Fibroblast of skin of scalp (primary cell): Measurements from ENCODE around the gene ATG16L2.
"Not testable (repeated sequence)": the region's sequence is repeated elsewhere in the genome, so short reads cannot be mapped to it uniquely, and the experiment has no call there.

Experiments used
- DNase-seq: peaks from one replicate; pipeline ENCODE4 v3.0.0-alpha.2; 2013

The ATG16L2 gene

DNA sequence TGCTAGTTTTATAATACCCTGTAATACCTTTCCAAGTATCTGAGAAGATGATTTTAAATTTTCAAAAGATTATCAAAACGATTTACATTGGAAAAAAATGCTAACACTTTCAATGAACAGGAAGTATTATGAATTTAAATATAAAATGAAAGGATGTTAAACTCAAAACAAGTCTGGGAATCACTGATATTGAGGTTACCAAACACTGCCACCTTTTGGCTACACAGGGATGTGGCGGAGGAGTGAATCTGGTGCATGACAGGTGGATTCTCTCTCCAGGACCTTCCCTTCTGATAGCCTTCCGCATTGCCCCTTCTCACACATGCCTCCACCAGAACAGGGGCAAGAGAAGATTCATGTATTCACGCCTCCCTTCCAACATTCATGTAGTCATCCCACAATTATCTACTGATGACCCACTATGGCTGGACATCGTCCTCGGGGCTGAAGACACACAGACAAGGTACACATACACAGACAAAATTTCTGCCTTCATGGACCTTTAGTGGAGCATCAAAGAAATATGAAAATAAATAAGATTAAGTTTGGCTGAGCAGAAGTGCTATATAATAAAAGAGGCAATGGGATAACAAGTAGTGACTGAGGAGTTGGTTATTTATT lies 34.7 kb downstream of the ATG16L2 start:
- peak; percentile 34 for DNase-seq

DNA sequence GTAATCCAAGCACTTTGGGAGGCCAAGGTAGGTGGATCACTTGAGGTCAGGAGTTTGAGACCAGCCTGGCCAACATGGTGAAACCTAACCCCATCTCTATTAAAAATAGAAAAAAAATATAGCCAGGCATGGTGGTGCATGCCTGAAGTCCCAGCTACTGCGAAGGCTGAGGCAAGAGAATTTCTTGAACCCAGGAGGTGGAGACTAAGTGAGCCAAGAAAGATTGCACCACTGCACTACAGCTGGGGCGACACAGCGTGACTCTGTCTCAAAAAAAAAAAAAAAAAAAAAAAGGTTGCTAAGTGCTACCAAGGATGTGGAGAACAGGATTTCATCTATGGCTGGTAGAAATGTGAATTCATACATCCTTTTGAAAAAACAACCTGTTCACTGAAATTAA lies 36.6 kb downstream of the ATG16L2 start:
- no peak for DNase-seq

DNA sequence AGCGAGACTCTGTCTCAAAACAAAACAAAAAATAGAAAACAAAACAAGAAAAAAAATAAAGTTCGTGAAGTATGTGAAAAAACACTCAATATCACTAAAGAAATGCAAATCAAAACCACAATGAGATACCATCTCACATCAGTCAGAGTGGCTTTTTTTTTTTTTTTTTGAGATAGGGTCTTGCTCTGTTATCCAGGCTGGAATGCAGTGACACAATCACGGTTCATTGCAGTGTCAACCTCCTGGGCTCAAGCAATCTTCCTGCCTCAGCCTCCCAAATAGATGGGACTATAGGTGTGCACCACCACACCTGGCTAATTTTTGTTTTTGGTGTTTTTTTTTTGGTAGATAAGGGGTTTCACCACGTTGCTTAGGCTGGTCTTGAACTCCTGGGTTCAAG lies 37.5 kb downstream of the ATG16L2 start:
- DNase-seq: no peak

DNA sequence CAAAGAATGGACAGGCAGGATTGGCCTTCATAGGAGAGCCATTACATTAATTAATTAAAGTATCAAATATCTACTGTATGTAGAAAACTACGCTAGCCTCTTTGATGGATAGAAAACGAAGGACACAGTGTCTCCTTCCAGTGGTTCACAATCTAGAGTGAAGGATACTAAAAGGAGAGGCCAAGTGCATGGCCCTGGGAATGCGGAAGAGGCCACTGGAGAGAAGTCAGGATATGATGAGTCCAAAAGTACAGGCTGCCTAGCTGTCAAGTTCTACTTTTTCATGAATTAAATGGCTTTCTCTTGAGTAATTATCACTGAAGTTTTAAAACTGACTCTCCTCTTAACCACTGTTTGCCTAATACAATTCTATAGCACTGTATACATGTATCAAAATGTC lies 41.9 kb downstream of the ATG16L2 start:
- DNase-seq: no peak

DNA sequence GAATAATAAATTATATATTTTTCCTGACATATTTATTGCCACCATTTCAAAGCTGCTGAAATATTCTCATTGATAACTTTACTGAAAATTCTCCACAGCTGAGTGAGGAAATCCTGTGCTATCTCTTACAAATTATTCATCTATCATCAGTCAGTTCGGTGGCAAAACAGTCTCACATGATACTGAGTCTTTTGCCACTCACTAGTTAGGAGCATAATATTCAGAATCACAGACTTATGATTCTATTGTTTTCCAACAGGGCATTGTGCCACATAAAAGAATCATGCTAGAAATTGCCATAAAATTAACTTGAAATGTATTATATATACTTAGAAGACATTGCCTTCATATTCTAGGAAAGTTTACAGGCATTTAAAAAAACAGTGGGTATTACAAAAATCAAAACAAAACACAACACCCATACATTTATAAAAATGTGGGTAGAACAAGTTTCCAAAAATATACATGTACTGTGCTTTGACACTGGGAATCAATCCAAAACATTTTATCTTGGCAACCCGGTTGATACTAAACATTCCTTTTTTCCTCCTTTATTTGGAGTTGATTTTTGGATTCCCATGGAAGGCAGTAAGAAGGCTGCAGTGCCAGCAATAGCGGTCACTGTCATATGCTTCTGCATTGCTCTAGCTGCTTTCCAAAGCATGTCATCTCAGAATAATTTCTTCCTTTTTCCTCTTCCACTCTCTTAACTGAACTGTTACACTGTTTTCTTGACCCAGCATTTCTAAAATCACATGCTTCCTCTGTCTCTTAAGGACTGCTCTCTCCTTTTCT lies 42.5 kb downstream of the ATG16L2 start:
- peak; percentile 77 for DNase-seq

DNA sequence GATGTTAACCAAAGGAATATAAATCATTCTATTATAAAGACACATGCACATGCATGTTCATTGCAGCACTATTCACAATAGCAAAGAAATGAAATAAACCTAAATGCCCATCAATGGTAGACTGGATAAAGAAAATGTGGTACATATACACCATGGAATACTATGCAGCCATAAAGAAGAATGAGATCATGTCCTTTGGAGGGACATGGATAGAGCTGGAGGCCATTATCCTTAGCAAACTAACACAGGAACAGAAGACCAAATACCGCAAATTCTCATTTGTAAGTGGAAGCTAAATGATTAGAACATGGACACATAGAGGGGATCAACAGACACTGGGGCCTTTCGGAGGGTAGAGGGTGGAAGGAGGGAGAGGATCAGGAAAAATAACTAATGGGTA lies 44.1 kb downstream of the ATG16L2 start:
- not testable (repeated sequence) for DNase-seq

DNA sequence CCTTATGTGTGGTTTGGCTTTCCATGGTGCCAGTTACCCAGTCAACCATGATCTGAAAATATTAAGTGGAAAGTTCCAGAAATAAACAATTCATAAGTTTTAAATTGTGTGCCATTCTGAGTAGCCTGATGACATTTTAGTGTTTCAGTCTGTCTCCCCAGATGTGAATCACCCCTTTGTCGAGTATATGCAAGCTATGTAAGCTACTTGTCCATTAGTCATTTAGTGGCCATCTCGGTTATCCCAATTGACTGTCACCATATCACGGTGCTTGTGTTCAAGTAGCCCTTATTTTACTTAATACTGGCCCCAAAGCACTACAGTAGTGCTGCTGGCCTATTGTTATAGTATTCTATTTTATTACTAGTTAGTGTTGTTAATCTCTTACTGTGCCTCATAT lies 44.9 kb downstream of the ATG16L2 start:
- no peak for DNase-seq

DNA sequence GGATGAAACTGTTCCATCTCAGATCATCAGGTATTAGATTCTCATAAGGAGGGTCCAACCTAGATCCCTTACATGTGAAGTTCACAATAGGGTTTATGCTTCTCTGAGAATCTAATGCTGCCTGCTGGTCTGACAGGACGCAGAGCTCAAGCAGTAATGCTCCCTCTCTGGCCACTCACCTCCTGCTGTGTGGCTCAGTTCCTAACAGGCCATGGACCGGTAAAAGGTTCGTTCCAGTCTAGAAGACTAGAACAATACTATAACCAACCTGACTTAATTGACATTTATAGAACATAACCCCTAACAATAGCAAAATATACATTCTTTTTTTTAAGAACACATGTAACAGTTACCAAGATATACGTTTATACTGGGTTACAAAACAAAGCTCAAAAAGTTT lies 45.8 kb downstream of the ATG16L2 start:
- no peak for DNase-seq

DNA sequence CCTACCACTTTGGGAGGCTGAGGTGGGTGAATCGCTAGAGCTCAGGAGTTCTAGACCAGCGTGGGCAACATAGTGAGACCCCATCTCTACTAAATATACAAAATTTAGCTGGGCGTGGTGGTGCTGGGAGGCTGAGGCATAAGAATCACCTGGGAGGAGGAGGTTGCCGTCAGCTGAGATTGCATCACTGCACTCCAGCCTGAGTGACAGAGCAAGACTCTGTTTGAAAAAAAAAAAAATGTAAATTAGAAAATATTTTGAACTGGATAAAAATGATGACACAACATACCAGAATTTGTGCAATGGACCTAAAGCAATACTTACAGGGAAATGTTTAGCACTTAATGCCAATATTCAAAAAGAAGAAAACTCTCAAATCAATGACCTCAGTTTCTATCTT lies 46.4 kb downstream of the ATG16L2 start:
- DNase-seq: no peak

DNA sequence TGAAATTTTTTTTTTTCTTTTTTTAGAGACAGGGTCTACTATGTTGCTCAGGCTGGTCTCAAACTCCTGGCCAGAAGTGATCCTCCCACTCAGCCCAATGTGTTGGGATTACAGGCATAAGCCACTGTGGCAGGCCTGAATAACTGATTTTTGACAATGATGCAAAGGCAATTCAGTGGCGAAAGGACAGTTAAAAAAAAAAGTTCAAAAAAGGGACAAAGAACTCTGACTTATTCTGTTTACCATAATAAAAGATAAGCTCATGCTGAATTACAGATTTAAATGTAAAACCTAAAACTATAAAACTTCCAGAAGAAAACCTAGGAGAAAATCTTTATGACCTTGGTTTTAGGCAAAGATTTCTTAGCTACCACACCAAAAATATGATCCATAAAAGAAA lies 48.9 kb downstream of the ATG16L2 start:
- no peak for DNase-seq

DNA sequence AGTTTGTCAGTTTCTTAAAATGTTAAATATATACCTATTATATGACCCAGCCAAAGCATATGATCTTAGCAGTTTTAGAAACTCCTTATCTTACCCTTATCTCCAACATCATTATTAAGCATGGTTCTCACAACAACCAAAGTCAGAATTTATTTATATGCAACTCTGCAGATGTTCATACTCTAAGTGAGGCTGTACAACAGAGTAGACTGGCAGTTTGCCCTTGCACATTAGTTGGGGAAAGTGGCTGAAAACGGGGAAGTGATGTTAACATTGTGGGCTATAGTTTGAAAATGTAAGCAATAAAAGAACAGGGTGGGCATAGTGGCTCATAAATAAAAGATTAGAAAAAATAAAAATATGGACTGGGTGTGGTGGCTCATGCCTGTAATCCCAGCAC lies 49.7 kb downstream of the ATG16L2 start:
- DNase-seq: no peak

DNA sequence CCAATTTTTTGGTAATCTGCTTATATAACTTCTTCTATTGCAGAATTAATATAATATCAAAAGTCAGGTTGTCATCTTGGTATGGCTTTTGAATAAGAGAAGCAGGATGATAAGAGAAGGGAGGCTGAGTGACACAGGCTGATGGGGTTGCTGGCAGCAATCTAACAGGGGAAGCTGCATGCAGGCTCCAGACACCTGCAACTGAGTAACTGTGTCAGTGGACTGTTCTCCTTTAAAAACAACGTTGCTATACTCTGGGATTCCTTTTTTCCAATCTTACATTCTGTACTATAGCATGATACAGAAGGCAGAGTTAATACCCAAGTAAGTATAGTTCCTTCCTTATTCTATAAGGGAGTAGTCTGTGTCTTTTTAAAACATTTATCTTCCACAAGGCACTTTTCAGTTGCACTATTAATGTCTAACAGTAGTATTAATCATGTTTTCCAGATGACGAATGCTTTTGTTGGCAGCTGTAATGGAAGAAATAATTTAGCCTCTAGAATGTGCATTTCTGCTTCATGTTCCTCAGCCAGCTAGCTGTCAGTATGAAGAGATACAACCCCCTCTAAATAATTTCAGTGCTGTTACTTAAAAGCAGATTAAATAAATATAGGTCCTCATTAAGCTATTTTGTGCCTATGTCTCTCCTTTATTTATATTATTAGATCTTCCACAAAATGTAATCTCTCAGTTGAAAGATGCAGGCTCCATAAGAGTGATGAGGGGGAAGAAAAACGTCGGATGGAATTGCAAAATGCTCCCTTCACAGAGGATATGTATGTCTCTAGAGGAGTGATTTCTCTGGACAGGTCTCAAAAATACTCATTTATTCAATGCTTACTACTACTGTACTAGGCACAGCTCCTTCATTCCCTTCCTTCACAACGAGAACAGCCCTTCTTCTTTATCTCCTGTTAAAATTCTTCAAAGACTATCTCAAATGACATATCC lies 50.8 kb downstream of the ATG16L2 start:
- DNase-seq: peak; percentile 87

DNA sequence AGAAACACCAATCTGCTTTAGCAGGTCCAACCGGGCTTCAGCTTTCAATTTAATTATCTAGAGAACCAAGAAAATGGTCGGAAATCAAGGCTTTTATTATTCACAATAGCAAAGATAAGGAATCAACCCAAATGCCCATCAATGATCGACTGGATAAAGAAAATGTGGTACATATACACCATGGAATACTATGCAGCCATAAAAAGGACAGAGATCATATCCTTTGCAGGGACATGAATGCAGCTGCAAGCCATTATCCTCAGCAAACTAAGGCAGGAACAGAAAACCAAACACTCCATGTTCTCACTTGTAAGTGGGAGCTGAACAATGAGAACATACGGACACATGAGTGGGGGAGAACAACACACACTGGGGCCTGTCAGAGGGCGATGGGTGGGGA lies 53.8 kb downstream of the ATG16L2 start:
- no peak for DNase-seq

DNA sequence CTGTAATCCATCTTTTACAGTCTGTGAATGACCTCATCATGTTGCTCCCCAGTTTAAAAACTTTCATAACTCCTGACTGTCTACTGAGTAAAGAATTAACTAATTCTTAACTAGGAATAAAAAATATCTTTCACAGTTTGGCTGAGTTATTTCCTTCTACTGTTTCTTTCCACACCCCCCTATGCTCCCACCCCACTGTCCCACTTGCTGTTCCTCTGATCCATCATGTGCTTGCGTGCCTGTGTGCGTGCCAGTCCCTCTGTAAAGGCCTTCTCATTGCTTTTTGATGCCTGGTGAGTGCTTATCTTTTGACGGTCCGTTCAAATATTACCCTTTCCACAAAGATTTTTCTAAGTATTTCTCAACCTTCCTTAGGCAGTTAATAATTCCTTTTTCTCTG lies 55.6 kb downstream of the ATG16L2 start:
- DNase-seq: no peak

DNA sequence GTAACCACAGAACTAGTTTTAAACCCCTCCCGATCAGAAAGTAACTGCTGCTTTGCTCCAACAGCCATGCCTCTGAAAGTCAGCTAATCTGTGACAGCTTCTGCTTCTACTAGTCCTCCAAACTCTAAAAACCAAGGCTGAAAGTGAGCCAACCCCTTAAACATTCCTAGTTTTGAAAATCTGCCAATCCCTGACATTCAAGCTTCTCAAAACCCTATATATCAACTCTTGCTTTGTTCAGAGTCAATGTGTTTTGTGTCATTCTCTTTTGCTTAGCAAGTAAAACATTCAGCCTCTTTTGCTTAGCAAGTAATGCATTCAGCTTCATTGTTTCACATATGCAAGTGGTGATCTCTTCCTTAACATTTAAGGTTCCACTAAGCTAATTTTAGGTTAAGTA lies 56.9 kb downstream of the ATG16L2 start:
- DNase-seq: peak; percentile 68

DNA sequence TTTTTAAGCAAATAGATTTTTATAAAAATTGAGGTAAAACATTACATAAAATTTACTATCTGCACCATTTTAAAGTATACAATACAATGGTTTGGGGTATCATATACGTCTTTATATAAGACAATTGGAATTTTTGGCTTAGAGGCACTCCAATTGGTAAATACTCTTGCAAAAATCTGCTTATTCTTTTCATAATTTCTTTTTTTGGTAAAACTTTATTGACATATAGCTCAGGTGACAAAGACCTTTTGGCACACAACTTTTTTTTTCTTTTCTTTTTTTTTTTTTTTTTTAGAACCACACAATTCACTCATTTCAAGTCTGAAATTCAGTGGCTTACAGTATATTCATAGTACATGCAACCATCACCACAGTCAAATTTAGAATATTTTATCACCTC lies 57.8 kb downstream of the ATG16L2 start:
- no peak for DNase-seq

DNA sequence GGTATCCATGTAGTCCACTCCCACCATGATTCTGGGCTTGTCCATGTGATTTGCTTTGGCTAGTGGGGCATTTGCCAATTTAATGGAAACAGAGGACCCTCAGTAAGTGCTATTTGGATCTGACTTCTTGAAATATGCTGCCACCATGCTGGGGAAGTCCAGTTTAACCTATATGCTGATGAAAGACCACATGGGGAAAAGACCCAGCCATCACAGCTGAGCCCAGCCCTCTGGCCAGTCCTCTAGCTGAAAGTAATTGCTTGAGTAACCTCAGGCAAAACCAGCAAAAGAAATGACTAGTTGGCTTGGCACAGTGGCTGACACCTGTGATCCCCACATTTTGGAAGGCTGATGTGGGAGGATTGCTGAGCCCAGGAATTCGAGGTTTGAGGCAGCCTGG lies 61.5 kb downstream of the ATG16L2 start:
- no peak for DNase-seq

DNA sequence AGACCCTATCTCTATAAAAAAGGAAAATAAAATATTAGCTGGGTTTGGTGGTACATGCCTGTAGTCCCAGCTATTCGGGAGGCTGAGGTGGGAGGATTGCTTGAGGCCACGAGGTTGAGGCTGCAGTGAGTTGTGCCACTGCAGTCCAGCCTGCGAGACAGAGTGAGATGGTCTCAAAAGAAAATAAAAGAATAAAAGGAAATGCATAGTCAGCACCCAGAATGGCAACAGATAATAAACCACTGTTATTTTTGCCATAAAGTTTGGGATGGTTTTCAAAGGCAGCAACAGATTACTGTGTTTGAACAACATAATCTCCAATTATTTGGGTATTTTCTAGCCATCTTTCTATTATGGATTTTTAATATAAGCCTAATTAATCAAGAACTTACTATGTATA lies 61.9 kb downstream of the ATG16L2 start:
- no peak for DNase-seq
